HEK293 (cell line): Measurements from ENCODE around the gene ARHGAP28.

Source experiments
- KLF10 ChIP-seq: fragments of 450-650 bp; IDR thresholded peaks from 2 replicates; pipeline ENCODE4 v1.5.1; 2018; ENCODE audit warnings: missing biosample characterization, mild to moderate bottlenecking, missing genetic modification characterization
- ZEB2 ChIP-seq: fragments of 450-650 bp; formaldehyde crosslinking; IDR thresholded peaks from 2 replicates; pipeline ENCODE4 v1.5.1; 2016; ENCODE audit warnings: missing biosample characterization, missing genetic modification characterization
- ZIC2 ChIP-seq: fragments of 450-650 bp; formaldehyde crosslinking; IDR thresholded peaks from 2 replicates; pipeline ENCODE4 v1.5.1; 2016; ENCODE audit warnings: missing biosample characterization, missing genetic modification characterization
- ZNF324 ChIP-seq: fragments of 450-650 bp; formaldehyde crosslinking; IDR thresholded peaks from 2 replicates; pipeline ENCODE4 v1.5.1; 2016; ENCODE audit warnings: missing biosample characterization, missing genetic modification characterization
- TF ChIP-seq, protein P1 (sequence below): fragments of 450-650 bp; formaldehyde crosslinking; IDR thresholded peaks from 2 replicates; pipeline ENCODE4 v1.5.1; 2016; ENCODE audit warnings: missing biosample characterization, missing genetic modification characterization

DNA sequence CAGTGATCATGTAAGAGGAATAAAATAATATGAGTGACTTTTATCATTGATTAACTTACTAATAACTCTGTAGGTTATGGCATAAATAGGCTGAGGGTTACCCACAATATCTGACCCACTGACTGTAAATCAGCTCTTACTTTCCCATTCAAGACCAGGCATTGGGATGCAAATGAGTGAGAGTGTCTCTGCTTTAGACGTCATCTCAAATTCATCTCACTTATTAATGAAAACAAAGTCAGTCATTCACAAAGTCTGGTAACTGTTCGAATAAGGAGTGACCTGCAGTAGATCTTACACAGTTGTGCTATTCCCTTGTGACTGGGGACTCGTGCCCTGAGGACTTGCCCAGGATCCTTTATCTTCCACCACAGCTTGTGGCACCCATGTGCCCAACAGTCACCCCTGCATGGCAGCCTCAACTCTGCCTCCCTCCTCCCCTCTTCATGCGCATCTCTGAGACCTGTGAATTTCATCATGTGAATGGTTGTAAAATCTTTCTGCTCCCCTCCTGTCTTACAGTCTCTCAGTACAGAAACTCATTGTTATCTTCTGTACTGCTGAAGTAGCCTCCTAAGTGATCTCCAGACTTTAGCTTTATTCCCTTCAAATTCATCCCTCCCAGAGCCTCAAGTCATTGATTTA, 131.4 kb downstream of the ARHGAP28 start:
- TF ChIP-seq KLF10 (tag by site-specific recombination) (no peak), ZEB2 (no peak), ZIC2 (tag by site-specific recombination) (no peak), ZNF324 (tag by site-specific recombination) (no peak)
- TF ChIP-seq, protein P1, sequence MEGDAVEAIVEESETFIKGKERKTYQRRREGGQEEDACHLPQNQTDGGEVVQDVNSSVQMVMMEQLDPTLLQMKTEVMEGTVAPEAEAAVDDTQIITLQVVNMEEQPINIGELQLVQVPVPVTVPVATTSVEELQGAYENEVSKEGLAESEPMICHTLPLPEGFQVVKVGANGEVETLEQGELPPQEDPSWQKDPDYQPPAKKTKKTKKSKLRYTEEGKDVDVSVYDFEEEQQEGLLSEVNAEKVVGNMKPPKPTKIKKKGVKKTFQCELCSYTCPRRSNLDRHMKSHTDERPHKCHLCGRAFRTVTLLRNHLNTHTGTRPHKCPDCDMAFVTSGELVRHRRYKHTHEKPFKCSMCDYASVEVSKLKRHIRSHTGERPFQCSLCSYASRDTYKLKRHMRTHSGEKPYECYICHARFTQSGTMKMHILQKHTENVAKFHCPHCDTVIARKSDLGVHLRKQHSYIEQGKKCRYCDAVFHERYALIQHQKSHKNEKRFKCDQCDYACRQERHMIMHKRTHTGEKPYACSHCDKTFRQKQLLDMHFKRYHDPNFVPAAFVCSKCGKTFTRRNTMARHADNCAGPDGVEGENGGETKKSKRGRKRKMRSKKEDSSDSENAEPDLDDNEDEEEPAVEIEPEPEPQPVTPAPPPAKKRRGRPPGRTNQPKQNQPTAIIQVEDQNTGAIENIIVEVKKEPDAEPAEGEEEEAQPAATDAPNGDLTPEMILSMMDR, result no peak
